ENCODE results near the gene RCC1. TPM values are rescaled to one million over a fixed set of nuclear protein-coding genes. Genes with fewer than 3 reads are reported as not detected.
"Not testable (repeated sequence)": the region's sequence is repeated elsewhere in the genome, so short reads cannot be mapped to it uniquely, and the experiment has no call there.

RCC1 gene
- total and polyA plus RNA-seq, 8 donors = 5.4 to 18.5 (median 11.9) TPM

DNA sequence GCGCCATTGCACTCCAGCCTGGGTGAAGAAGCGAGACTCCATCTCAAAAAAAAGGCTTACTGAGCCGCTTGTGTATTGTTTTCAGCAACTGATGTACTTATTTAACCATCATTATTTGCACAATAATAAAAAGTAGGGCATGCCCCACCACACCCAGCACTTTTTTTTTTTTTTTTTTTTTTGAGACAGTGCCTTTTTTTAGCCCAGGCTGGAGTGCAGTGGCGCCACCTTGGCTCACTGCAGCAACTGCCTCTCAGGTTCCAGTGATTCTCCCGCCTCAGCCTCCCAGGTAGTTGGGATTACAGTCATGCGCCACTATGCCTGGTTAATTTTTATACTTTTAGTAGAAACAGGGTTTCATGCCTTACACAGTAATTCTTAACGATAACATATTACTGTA lies 34.8 kb downstream of the RCC1 start:
- no peaks in the 10 kb centered on the region for H3K36me3 ChIP-seq
- H3K9me3 ChIP-seq = no peaks in the 10 kb centered on the region
- FAIRE-seq (no peak), ATAC-seq (no peak), DNase-seq (peak in 1 of 6 donors; percentile 1)
- no peaks in the 10 kb centered on the region for H3K27me3 ChIP-seq
- H3K4me3 ChIP-seq = no peak overlapping the region
- H3K4me1 ChIP-seq = no peaks in the 10 kb centered on the region
- TF ChIP-seq, protein P1, sequence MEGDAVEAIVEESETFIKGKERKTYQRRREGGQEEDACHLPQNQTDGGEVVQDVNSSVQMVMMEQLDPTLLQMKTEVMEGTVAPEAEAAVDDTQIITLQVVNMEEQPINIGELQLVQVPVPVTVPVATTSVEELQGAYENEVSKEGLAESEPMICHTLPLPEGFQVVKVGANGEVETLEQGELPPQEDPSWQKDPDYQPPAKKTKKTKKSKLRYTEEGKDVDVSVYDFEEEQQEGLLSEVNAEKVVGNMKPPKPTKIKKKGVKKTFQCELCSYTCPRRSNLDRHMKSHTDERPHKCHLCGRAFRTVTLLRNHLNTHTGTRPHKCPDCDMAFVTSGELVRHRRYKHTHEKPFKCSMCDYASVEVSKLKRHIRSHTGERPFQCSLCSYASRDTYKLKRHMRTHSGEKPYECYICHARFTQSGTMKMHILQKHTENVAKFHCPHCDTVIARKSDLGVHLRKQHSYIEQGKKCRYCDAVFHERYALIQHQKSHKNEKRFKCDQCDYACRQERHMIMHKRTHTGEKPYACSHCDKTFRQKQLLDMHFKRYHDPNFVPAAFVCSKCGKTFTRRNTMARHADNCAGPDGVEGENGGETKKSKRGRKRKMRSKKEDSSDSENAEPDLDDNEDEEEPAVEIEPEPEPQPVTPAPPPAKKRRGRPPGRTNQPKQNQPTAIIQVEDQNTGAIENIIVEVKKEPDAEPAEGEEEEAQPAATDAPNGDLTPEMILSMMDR (IDR thresholded peaks at IDR 0.05) = no peak
- 81 to 87% methylated on average over 7 of the region's 7 CpGs for WGBS, 2 donors
- intact Hi-C loops (cut with DNase I) = no loop called here
- H3K27ac ChIP-seq = no peak overlapping the region

DNA sequence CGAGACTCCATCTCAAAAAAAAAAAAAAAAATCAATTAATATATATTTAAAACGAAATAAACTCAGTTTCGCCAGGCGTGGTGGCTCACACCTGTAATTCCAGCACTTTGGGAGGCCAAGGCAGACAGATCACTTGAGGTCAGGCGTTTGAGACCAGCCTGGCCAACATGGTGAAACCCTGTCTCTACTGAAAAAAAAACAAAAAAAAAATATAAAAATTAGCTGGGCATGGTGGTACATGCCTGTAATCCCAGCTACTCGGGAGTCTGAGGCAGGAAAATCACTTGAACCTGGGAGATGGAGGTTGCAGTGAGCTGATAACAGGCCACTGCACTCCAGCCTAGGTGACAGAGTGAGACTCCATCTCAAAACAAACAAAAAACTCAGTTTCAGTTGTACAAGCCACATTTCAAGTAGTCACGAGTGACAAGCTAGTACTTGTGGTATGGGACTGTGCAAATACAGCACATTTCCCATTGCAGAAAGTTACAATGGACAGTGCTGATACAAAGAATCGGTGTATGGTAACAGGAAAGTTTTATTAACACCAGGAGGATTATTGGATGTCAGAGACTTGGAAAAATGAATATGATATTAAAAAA lies 35.7 kb downstream of the RCC1 start:
- H3K9me3 ChIP-seq; H3K27me3 ChIP-seq; H3K4me1 ChIP-seq; H3K27ac ChIP-seq; intact Hi-C loops (cut with DNase I); H3K36me3 ChIP-seq; ATAC-seq; DNase-seq; FAIRE-seq; H3K4me3 ChIP-seq: not testable (repeated sequence)
- WGBS, 2 donors = 75% methylated on average over 8 of the region's 8 CpGs

DNA sequence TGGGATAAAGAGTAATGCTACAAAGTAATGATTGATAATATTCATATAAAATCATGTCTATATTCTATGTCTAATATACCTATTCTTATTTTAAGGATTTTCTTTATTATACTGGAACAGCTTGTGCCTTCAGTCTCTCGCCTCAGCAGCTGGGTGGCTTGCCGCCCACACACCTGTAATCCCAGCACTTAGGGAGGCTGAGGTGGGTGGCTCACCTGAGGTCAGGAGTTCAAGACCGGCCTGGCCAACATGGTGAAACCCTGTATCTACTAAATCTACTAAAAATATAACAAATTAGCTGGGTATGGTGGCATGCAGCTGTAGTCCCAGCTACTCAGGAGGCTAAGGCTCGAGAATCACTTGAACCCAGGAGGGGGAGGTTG lies 39.4 kb downstream of the RCC1 start:
- ATAC-seq (no peak), FAIRE-seq (no peak), DNase-seq (no peak)
- Histone ChIP-seq H3K36me3 (no peaks in the 10 kb centered on the region), H3K27ac (no peak overlapping the region), H3K9me3 (no peaks in the 10 kb centered on the region), H3K27me3 (no peaks in the 10 kb centered on the region), H3K4me1 (no peaks in the 10 kb centered on the region), H3K4me3 (no peak overlapping the region)
- WGBS, 2 donors = 89 to 94% methylated on average over 4 of the region's 4 CpGs
- intact Hi-C loops (cut with DNase I) = no loop called here
- TF ChIP-seq, protein P1 (IDR thresholded peaks at IDR 0.05) = no peak

DNA sequence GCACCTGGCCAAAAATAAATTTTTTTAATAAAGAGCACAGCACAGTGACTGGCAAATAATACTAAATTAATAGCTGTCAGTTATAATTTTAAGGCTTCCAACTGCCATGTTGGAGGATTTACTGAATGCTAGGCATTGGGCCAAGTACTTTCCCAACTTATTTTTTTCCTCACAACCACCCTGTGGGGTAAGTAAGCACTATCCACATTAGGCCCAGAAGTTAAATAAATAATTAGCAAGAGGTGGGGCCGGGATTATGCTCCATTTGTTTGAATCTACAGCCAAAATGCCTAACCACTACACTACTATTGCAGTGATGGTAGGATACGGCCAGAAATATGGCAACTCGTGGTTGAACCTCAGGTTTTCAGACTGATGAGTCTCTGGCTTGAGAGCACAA lies 42.5 kb downstream of the RCC1 start:
- H3K36me3 ChIP-seq = no peaks in the 10 kb centered on the region
- intact Hi-C loops (cut with DNase I) = no loop called here
- TF ChIP-seq, protein P1 (IDR thresholded peaks at IDR 0.05) = no peak
- 53 to 62% methylated on average over 3 of the region's 3 CpGs for WGBS, 2 donors
- H3K27ac ChIP-seq = no peak overlapping the region
- H3K9me3 ChIP-seq = no peaks in the 10 kb centered on the region
- no peaks in the 10 kb centered on the region for H3K27me3 ChIP-seq
- ATAC-seq = no peak
- no peak overlapping the region for H3K4me3 ChIP-seq
- no peak for DNase-seq
- H3K4me1 ChIP-seq = no peaks in the 10 kb centered on the region
- FAIRE-seq = no peak

DNA sequence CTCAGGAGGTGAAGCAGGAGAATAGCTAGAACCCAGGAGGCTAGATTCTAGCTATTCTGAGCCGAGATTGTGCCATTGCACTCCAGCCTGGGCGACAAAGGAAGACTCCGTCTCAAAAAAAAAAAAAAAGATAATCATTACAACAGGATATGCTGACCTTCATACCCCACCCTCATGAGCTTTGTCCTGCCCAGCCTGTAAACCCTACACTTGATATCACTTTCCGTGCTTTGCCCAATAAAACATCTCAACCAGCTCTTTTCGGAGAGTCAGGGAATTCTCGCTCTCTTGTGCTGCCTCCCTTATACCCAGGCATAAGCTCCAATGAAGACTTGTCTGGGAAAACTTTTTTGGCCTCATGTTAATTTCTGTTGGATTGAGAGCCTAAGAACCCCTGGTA lies 45.5 kb downstream of the RCC1 start:
- Histone ChIP-seq H3K27me3 (no peaks in the 10 kb centered on the region), H3K9me3 (no peaks in the 10 kb centered on the region), H3K4me3 (no peak overlapping the region), H3K36me3 (no peaks in the 10 kb centered on the region), H3K27ac (no peak overlapping the region), H3K4me1 (peaks cover 0 to 3% (median 0%) of the 10 kb centered on the region in 3 donors)
- intact Hi-C loops (cut with DNase I) = no loop called here
- no peak for FAIRE-seq
- ATAC-seq = no peak
- no peak for DNase-seq
- TF ChIP-seq, protein P1 (IDR thresholded peaks at IDR 0.05) = no peak
- 86 to 91% methylated on average over 6 of the region's 6 CpGs for whole genome bisulfite sequencing, 2 donors

Data from pancreas (tissue), 10 donors.